ENCODE measurements around the gene TMEM132E. TPM values are rescaled to one million over a fixed set of nuclear protein-coding genes. Genes with fewer than 3 reads are reported as not detected.

The TMEM132E gene
- total and polyA plus RNA-seq, 9 donors = 0.08 to 0.40 (median 0.20) TPM; not detected in 2

DNA sequence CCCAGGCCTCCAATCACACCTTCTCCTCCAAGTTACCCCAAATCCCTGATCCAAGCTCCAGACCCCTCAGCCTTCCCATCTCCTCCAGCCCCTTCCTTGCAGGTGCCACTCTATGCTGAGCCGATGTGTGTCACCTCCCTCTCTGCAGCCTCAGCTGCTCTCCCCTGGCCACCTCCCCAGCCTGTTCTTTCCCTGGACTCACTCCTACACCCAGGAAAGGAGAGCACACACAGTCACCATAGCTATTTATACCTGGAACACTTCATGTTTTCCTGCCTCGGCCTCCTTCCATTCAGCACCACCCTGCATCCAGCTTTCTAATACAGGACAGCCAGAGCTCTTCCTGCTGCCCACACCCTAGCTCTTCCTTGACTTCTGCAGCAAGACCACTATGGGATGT lies 12.5 kb upstream of the TMEM132E start:
- no peaks in the 10 kb centered on the region for H3K36me3 ChIP-seq
- no peak for DNase-seq
- TF ChIP-seq, protein P1, sequence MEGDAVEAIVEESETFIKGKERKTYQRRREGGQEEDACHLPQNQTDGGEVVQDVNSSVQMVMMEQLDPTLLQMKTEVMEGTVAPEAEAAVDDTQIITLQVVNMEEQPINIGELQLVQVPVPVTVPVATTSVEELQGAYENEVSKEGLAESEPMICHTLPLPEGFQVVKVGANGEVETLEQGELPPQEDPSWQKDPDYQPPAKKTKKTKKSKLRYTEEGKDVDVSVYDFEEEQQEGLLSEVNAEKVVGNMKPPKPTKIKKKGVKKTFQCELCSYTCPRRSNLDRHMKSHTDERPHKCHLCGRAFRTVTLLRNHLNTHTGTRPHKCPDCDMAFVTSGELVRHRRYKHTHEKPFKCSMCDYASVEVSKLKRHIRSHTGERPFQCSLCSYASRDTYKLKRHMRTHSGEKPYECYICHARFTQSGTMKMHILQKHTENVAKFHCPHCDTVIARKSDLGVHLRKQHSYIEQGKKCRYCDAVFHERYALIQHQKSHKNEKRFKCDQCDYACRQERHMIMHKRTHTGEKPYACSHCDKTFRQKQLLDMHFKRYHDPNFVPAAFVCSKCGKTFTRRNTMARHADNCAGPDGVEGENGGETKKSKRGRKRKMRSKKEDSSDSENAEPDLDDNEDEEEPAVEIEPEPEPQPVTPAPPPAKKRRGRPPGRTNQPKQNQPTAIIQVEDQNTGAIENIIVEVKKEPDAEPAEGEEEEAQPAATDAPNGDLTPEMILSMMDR (IDR thresholded peaks at IDR 0.05) = no peak
- TF ChIP-seq POLR2A (IDR thresholded peaks at IDR 0.05) = no peak
- TF ChIP-seq EP300 (IDR thresholded peaks at IDR 0.05) = no peak
- intact Hi-C loops (cut with DNase I) = no loop called here
- no peak overlapping the region for H3K4me3 ChIP-seq
- no peaks in the 10 kb centered on the region for H3K9me3 ChIP-seq
- no peaks in the 10 kb centered on the region for H3K4me1 ChIP-seq (ENCODE audit: insufficient read depth)
- no peak overlapping the region for H3K27ac ChIP-seq
- 65 to 87% (median 82%) methylated on average over 2 of the region's 2 CpGs for WGBS, 3 donors
- H3K27me3 ChIP-seq = no peaks in the 10 kb centered on the region

DNA sequence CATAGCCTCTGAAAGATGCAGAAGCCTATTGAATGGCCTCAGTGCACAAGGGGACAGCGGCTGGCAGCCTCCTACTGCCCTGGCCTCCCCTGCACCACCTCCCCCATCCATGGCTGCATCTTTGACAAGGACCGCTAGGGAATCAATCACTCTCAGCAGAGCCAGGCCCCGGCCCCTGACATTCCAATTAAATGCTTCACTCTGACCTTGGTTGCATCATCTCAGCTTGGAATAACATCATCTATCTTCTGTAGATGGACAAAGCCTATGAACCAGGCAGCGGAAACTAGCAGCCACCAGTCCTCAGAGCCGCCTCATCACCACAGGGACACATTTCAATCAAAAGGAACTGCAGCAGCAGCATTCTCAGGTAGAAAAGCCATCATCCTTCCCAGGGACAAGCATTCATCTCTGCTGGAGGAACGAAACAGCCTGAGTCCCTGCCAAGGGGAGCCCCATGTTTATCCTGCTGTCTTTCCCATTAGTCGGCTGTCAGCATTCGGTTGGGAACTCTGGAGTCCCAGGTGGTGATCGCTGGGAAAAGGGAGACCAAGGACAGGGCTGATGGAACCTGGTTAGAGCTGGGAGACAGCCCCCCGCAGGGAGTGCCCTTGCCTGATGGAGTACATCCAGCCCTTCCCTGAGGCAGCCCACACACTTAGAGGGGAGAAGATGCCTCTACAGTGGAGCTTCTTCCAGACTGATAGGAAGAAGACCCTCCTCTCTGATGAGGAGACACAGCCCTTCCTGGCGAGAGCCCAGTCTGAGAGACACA lies 11.5 kb upstream of the TMEM132E start:
- H3K4me3 ChIP-seq = no peak overlapping the region
- intact Hi-C loops (cut with DNase I) = no loop called here
- H3K27me3 ChIP-seq = no peaks in the 10 kb centered on the region
- H3K27ac ChIP-seq = no peak overlapping the region
- DNase-seq = no peak
- H3K4me1 ChIP-seq (ENCODE audit: insufficient read depth) = no peaks in the 10 kb centered on the region
- no peaks in the 10 kb centered on the region for H3K9me3 ChIP-seq
- TF ChIP-seq POLR2A (IDR thresholded peaks at IDR 0.05) (no peak), EP300 (IDR thresholded peaks at IDR 0.05) (no peak)
- TF ChIP-seq, protein P1 (IDR thresholded peaks at IDR 0.05) = no peak
- no peaks in the 10 kb centered on the region for H3K36me3 ChIP-seq
- WGBS, 3 donors = 22 to 36% (median 30%) methylated on average over 10 to 11 of the region's 11 CpGs

DNA sequence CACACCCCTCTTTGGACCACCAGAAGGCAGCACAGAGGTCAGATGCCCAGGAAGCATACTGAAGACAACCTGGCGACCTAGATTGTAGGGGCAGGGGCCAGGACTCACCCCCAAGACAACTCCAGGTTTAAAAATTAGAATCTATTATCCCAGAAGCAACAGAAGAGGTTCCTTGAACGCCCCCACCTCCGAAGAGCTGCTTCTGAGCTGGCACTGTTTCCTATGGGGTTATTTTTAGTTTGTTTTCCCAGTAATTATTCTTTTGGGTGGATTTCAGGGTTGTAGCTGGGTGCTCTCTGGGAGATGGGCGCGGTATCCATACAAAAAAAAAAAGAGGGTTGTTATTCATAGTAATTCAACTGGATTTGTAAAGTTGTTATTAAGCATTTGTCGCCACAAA lies 10.4 kb upstream of the TMEM132E start:
- H3K27ac ChIP-seq = no peak overlapping the region
- H3K36me3 ChIP-seq = no peaks in the 10 kb centered on the region
- H3K4me3 ChIP-seq = no peak overlapping the region
- no peaks in the 10 kb centered on the region for H3K4me1 ChIP-seq (ENCODE audit: insufficient read depth)
- no peaks in the 10 kb centered on the region for H3K27me3 ChIP-seq
- intact Hi-C loops (cut with DNase I) = no loop called here
- no peaks in the 10 kb centered on the region for H3K9me3 ChIP-seq
- TF ChIP-seq POLR2A (IDR thresholded peaks at IDR 0.05) (no peak), EP300 (IDR thresholded peaks at IDR 0.05) (no peak)
- TF ChIP-seq, protein P1 (IDR thresholded peaks at IDR 0.05) = no peak
- DNase-seq = no peak
- 56 to 71% (median 58%) methylated on average over 6 of the region's 6 CpGs for WGBS, 3 donors

DNA sequence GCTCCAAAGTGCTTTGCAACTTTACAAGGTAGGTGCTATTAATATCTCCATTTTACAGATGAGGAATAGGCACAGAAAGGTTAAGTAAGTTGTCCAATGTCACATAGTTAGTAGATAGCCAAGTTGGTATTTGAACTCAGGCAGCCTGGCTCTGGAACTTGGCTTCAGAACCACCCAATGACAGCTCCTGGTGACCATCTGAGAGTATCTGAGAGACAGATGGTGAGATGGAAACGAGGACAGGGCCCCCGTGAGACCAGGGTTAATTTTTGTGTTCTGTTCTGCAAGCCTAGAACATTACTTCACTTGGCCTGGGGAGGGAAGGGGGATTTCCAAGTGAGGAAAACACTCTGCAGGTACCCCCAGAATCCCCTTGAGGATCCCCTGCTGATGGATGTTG lies 9.8 kb upstream of the TMEM132E start:
- DNase-seq = no peak
- Histone ChIP-seq H3K36me3 (no peaks in the 10 kb centered on the region), H3K4me3 (no peak overlapping the region), H3K27me3 (no peaks in the 10 kb centered on the region), H3K4me1 (ENCODE audit: insufficient read depth) (no peaks in the 10 kb centered on the region), H3K27ac (no peak overlapping the region), H3K9me3 (no peaks in the 10 kb centered on the region)
- TF ChIP-seq, protein P1 (IDR thresholded peaks at IDR 0.05) = no peak
- WGBS, 3 donors = 47 to 65% (median 54%) methylated on average over 2 of the region's 2 CpGs
- intact Hi-C loops (cut with DNase I) = no loop called here
